A673 (cell line): Measurements from ENCODE around the gene RALGPS1. TPM values are rescaled to one million over a fixed set of nuclear protein-coding genes. Genes with fewer than 3 reads are reported as not detected.

ENCODE experiments used
- BruUV-seq: library from RNA; stranded (reverse); fragments of 400-500 nt; replicated peaks from 2 replicates; lab custom pipeline; 2021; lab: Mats Ljungman, UMichigan
- CTCF ChIA-PET: fragments of 300-600 bp; sonication (Branson Sonifier 250); formaldehyde crosslinking; loops from one replicate; lab custom pipeline; 2022; ENCODE audit warnings: antibody characterized with exemption; lab: Charles Lee
- POLR2A ChIA-PET: fragments of 300-600 bp; sonication (Branson Sonifier 250); formaldehyde crosslinking; loops from one replicate; lab custom pipeline; 2022; ENCODE audit warnings: antibody characterized with exemption; ENCODE audit not compliant: low non-redundant PET; lab: Charles Lee
- DNase-seq: peaks from one replicate; pipeline ENCODE4 v3.0.0-alpha.2; 2015; ENCODE audit warnings: low spot score
- H3K27ac ChIP-seq: fragments of 200-600 bp; sonication (generic); 2 replicates; pipeline ENCODE4 v1.5.1; 2016; ENCODE audit warnings: mixed run types, low read depth, mild to moderate bottlenecking, mixed read lengths, antibody characterized with exemption, low read length; ENCODE audit not compliant: poor library complexity, severe bottlenecking
- H3K27me3 ChIP-seq: fragments of 200-600 bp; sonication (generic); replicated peaks from 2 replicates; pipeline ENCODE4 v1.6.1; 2017; ENCODE audit warnings: mixed run types, low read depth, mild to moderate bottlenecking, mixed read lengths, antibody characterized with exemption, low read length; ENCODE audit not compliant: insufficient read depth, poor library complexity
- H3K36me3 ChIP-seq: fragments of 200-600 bp; sonication (generic); 2 replicates; pipeline ENCODE4 v1.6.1; 2016; ENCODE audit warnings: mixed run types, mild to moderate bottlenecking, mixed read lengths, antibody characterized with exemption, low read length; ENCODE audit not compliant: insufficient read depth, poor library complexity, severe bottlenecking
- H3K4me1 ChIP-seq: fragments of 200-600 bp; sonication (generic); 2 replicates; pipeline ENCODE4 v1.6.1; 2017; ENCODE audit warnings: mixed run types, mild to moderate bottlenecking, mixed read lengths, antibody characterized with exemption, low read length; ENCODE audit not compliant: insufficient read depth, poor library complexity, severe bottlenecking
- H3K4me3 ChIP-seq: fragments of 200-600 bp; sonication (generic); 2 replicates; pipeline ENCODE4 v1.5.1; 2016; ENCODE audit warnings: low read depth, mixed run types, mild to moderate bottlenecking, mixed read lengths, low read length; ENCODE audit not compliant: poor library complexity, severe bottlenecking
- H3K9me3 ChIP-seq: fragments of 200-600 bp; sonication (generic); 2 replicates; pipeline ENCODE4 v1.6.1; 2016; ENCODE audit warnings: mixed run types, low read depth, mild to moderate bottlenecking, mixed read lengths, antibody characterized with exemption, low read length; ENCODE audit not compliant: poor library complexity, severe bottlenecking
- EZH2 ChIP-seq: fragments of 200-600 bp; sonication (generic); IDR thresholded peaks from 2 replicates; pipeline ENCODE4 v1.6.1; 2017; ENCODE audit warnings: borderline replicate concordance, low read depth, mild to moderate bottlenecking, mixed read lengths, antibody characterized with exemption, low read length; ENCODE audit not compliant: poor library complexity, severe bottlenecking
- intact Hi-C: fragments of 100-400 bp; cut with micrococcal nuclease; formaldehyde crosslinking; loops from one replicate; pipeline ENCODE4 v1.10.0; 2022; ENCODE audit not compliant: unreplicated experiment
- total RNA-seq: library from RNA; stranded (reverse); gene quantifications from 2 replicates; pipeline ENCODE4 v1.2.3, GENCODE V29; 2021
- TF ChIP-seq, protein P1 (sequence below): fragments of 300-800, 200-600 bp; sonication (generic); conservative IDR thresholded peaks from 2 replicates; pipeline ENCODE4 v1.5.1; 2017; ENCODE audit warnings: low read depth, mild to moderate bottlenecking, antibody characterized with exemption, low read length, moderate library complexity, mixed read lengths

RALGPS1 gene
- total RNA-seq, 1 experiment from 2014 or later, result 3.9 TPM

DNA sequence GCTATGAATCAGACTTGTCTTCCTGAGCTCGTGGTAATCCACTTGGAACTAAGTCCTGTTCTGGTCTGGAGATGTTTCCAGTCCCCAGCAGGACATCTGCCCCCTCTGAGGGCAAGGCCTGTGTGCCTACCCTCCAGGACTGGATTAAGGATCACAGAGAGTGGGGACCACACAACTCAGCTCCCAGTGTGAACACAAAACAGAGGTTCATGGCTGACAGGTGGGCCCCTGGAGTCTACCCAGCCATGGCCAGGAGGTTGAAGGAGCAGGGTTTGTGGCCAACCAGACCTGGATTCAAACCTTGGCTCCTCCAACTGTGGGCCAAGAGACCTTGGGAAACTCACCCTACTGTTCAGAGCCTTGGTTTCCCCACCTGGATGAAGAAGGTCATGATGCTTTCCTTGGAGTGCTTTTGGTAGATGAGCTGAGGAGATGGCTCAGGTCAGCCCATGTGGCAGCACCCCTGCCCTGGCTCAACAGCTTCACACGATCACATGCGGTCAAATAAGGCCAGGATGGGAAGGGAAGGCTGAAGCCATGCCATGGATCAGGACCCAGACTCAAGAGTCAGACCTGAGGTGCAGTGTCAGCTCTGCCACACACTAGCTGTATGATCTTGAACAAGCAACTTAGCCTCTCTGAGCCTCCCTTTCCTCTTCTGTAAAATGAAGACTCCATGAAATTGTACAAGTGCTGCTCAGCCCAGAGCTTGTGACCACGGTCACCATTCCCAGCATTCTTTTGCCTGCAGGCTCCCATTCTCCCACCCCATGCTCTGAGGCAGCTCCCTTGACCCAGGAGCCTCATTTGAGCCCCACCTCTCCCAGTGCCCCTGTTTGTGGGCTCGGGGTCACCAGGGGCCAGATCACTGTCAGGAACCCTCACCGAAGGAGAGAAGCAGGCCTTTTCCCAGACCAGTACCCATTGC lies 235.1 kb downstream of the RALGPS1 start:
- Histone ChIP-seq H3K27ac (no peak overlapping the region), H3K9me3 (no peaks in the 10 kb centered on the region), H3K36me3 (no peaks in the 10 kb centered on the region), H3K4me1 (no peaks in the 10 kb centered on the region), H3K4me3 (no peak overlapping the region), H3K27me3 (no peaks in the 10 kb centered on the region)
- ChIA-PET CTCF (no interaction called here), POLR2A (no interaction called here)
- DNase-seq, result no peak
- TF ChIP-seq, protein P1, sequence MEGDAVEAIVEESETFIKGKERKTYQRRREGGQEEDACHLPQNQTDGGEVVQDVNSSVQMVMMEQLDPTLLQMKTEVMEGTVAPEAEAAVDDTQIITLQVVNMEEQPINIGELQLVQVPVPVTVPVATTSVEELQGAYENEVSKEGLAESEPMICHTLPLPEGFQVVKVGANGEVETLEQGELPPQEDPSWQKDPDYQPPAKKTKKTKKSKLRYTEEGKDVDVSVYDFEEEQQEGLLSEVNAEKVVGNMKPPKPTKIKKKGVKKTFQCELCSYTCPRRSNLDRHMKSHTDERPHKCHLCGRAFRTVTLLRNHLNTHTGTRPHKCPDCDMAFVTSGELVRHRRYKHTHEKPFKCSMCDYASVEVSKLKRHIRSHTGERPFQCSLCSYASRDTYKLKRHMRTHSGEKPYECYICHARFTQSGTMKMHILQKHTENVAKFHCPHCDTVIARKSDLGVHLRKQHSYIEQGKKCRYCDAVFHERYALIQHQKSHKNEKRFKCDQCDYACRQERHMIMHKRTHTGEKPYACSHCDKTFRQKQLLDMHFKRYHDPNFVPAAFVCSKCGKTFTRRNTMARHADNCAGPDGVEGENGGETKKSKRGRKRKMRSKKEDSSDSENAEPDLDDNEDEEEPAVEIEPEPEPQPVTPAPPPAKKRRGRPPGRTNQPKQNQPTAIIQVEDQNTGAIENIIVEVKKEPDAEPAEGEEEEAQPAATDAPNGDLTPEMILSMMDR, result no peak
- TF ChIP-seq EZH2, result no peak
- BruUV-seq, result no TSS peak
- intact Hi-C loops, result no loop called here

DNA sequence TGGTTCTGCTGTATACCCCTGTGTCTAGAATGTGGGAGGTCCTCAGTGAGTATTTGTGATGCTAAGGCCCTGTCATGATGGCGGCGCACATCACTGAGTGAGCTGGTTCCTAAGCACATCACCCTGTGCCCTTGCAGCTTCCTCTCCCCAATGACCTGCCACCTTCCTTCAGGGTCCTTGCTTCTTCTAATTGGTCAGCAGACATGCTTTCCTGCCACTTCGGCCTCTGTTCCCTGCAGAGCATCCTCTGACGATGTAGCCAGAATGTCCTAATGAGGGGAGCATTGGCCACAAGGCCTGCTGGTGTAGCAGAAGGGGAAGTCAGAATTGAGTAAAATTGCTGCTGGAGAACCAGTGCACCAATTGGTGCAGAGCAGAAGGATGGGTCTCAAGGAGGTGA lies 238.9 kb downstream of the RALGPS1 start:
- ChIA-PET POLR2A (no interaction called here), CTCF (interaction anchor here (0.7 kb wide), 1 partner anchor 206 kb away, joined by 8 read pairs; no protein-coding TSS in a partner anchor)
- BruUV-seq, result no TSS peak
- Histone ChIP-seq H3K27me3 (no peaks in the 10 kb centered on the region), H3K4me3 (no peak overlapping the region), H3K27ac (no peak overlapping the region), H3K36me3 (no peaks in the 10 kb centered on the region), H3K4me1 (no peaks in the 10 kb centered on the region), H3K9me3 (no peaks in the 10 kb centered on the region)
- intact Hi-C loops, result no loop called here
- TF ChIP-seq EZH2, result no peak
- no peak for DNase-seq

DNA sequence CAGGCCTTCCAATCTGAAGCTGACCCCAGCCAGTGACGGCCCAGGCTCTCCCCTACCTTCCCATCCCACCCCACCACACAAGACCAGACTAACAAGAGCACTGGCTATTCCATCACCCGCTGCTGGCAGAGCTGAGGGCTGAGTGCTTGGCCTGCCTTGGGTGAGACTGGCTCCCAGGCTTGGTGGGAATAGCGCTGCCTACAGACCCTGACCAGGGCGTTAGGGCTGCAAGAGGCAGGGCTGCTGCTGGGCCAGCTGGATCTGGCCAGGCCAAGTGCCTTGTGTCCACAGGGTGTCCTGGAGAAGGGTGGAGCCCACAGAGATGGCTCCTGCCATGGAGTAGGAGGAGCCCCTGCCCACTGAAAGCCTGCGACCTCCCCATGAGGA lies 239.4 kb downstream of the RALGPS1 start:
- Histone ChIP-seq H3K36me3 (no peaks in the 10 kb centered on the region), H3K27me3 (no peaks in the 10 kb centered on the region), H3K9me3 (no peaks in the 10 kb centered on the region), H3K4me3 (no peak overlapping the region), H3K27ac (no peak overlapping the region), H3K4me1 (peaks cover 4% of the 10 kb centered on the region)
- intact Hi-C loops, result no loop called here
- ChIA-PET CTCF (no interaction called here), POLR2A (no interaction called here)
- DNase-seq, result no peak
- TF ChIP-seq, protein P1, result no peak
- no peak for TF ChIP-seq EZH2
- BruUV-seq, result no TSS peak
